Measurements from ENCODE around the gene PAPPA.

Gene PAPPA

GRCh38 chr9:116380496-116380995 is 227.0 kb downstream of the PAPPA start:
- Histone ChIP-seq H3K18ac (ENCODE audit: low read length) (no peak overlapping the region), H2BK120ac (ENCODE audit: low read depth, low read length) (no peak overlapping the region), H3K4me1 (ENCODE audit: control insufficient read depth, low read depth, low read length) (peaks cover 2% of the 10 kb centered on the region), H3K9ac (ENCODE audit: low read length) (no peak overlapping the region), H4K8ac (ENCODE audit: low read depth, low read length) (no peak overlapping the region), H3K27me3 (ENCODE audit: insufficient read depth, low read length, poor library complexity) (no peaks in the 10 kb centered on the region), H3K4me3 (ENCODE audit: low read length) (no peak overlapping the region), H2BK15ac (replicated peaks; ENCODE audit: low read depth) (no peak overlapping the region), H4K5ac (ENCODE audit: low read length) (no peak overlapping the region), H2BK5ac (ENCODE audit: low read length) (no peak overlapping the region), H3K79me1 (ENCODE audit: low read length) (no peaks in the 10 kb centered on the region), H2AK5ac (ENCODE audit: low read length) (no peak overlapping the region), H3K27ac (ENCODE audit: low read depth, low read length) (no peak overlapping the region), H3K79me2 (ENCODE audit: control insufficient read depth, insufficient read depth, low read length) (no peaks in the 10 kb centered on the region), H3K36me3 (ENCODE audit: control insufficient read depth, insufficient read depth, low read length) (no peaks in the 10 kb centered on the region), H3K4me2 (ENCODE audit: low read length) (no peak overlapping the region), H3K56ac (ENCODE audit: low read length) (no peak overlapping the region), H3K23ac (ENCODE audit: low read length) (no peak overlapping the region), H3K4ac (ENCODE audit: low read depth, low read length) (no peak overlapping the region)
- no peak for DNase-seq

GRCh38 chr9:116381350-116381749 is 227.8 kb downstream of the PAPPA start:
- H3K79me2 ChIP-seq (ENCODE audit: control insufficient read depth, insufficient read depth, low read length) = no peaks in the 10 kb centered on the region
- no peak overlapping the region for H3K56ac ChIP-seq (ENCODE audit: low read length)
- no peak overlapping the region for H3K27ac ChIP-seq (ENCODE audit: low read depth, low read length)
- H2AK5ac ChIP-seq (ENCODE audit: low read length) = no peak overlapping the region
- H2BK120ac ChIP-seq (ENCODE audit: low read depth, low read length) = no peak overlapping the region
- H3K18ac ChIP-seq (ENCODE audit: low read length) = no peak overlapping the region
- H4K8ac ChIP-seq (ENCODE audit: low read depth, low read length) = no peak overlapping the region
- H3K4ac ChIP-seq (ENCODE audit: low read depth, low read length) = no peak overlapping the region
- no peak overlapping the region for H3K4me2 ChIP-seq (ENCODE audit: low read length)
- H3K23ac ChIP-seq (ENCODE audit: low read length) = no peak overlapping the region
- H3K27me3 ChIP-seq (ENCODE audit: insufficient read depth, low read length, poor library complexity) = no peaks in the 10 kb centered on the region
- no peak overlapping the region for H3K4me3 ChIP-seq (ENCODE audit: low read length)
- no peak overlapping the region for H2BK5ac ChIP-seq (ENCODE audit: low read length)
- H3K4me1 ChIP-seq (ENCODE audit: control insufficient read depth, low read depth, low read length) = peaks cover 2% of the 10 kb centered on the region
- H2BK15ac ChIP-seq (replicated peaks; ENCODE audit: low read depth) = no peak overlapping the region
- no peak overlapping the region for H4K5ac ChIP-seq (ENCODE audit: low read length)
- DNase-seq = no peak
- no CpG with 5 or more reads among the region's 2 CpGs for WGBS (ENCODE audit: extremely low coverage, insufficient coverage, low lambda C conversion rate)
- H3K9ac ChIP-seq (ENCODE audit: low read length) = no peak overlapping the region
- H3K36me3 ChIP-seq (ENCODE audit: control insufficient read depth, insufficient read depth, low read length) = no peaks in the 10 kb centered on the region
- H3K79me1 ChIP-seq (ENCODE audit: low read length) = no peaks in the 10 kb centered on the region

- H3K79me2 ChIP-seq (ENCODE audit: control insufficient read depth, insufficient read depth, low read length) = no peaks in the 10 kb centered on the region
- no peaks in the 10 kb centered on the region for H3K27me3 ChIP-seq (ENCODE audit: insufficient read depth, low read length, poor library complexity)
- no peak overlapping the region for H2BK120ac ChIP-seq (ENCODE audit: low read depth, low read length)
- H3K18ac ChIP-seq (ENCODE audit: low read length) = no peak overlapping the region
- no peak overlapping the region for H2AK5ac ChIP-seq (ENCODE audit: low read length)
- no peak overlapping the region for H4K5ac ChIP-seq (ENCODE audit: low read length)
- no peak overlapping the region for H3K23ac ChIP-seq (ENCODE audit: low read length)
- H3K56ac ChIP-seq (ENCODE audit: low read length) = no peak overlapping the region
- H3K36me3 ChIP-seq (ENCODE audit: control insufficient read depth, insufficient read depth, low read length) = no peaks in the 10 kb centered on the region
- peak overlapping the region; percentile 25 for H3K27ac ChIP-seq (ENCODE audit: low read depth, low read length)
- H3K4me3 ChIP-seq (ENCODE audit: low read length) = no peak overlapping the region
- peaks cover 2% of the 10 kb centered on the region for H3K4me1 ChIP-seq (ENCODE audit: control insufficient read depth, low read depth, low read length)
- H2BK5ac ChIP-seq (ENCODE audit: low read length) = no peak overlapping the region
- no peak overlapping the region for H2BK15ac ChIP-seq (replicated peaks; ENCODE audit: low read depth)
- H4K8ac ChIP-seq (ENCODE audit: low read depth, low read length) = no peak overlapping the region
- H3K9ac ChIP-seq (ENCODE audit: low read length) = no peak overlapping the region
- no peak overlapping the region for H3K4ac ChIP-seq (ENCODE audit: low read depth, low read length)
- no peaks in the 10 kb centered on the region for H3K79me1 ChIP-seq (ENCODE audit: low read length)
- no peak overlapping the region for H3K4me2 ChIP-seq (ENCODE audit: low read length)
- no CpG with 5 or more reads among the region's 4 CpGs for WGBS (ENCODE audit: extremely low coverage, insufficient coverage, low lambda C conversion rate)
- DNase-seq = peak; percentile 28
Measured at GRCh38 chr9:116382053-116382452, 228.5 kb downstream of the PAPPA start.

- no peaks in the 10 kb centered on the region for H3K36me3 ChIP-seq (ENCODE audit: control insufficient read depth, insufficient read depth, low read length)
- H3K56ac ChIP-seq (ENCODE audit: low read length) = no peak overlapping the region
- no peaks in the 10 kb centered on the region for H3K79me1 ChIP-seq (ENCODE audit: low read length)
- no peak overlapping the region for H2BK120ac ChIP-seq (ENCODE audit: low read depth, low read length)
- H3K4me3 ChIP-seq (ENCODE audit: low read length) = no peak overlapping the region
- H2BK15ac ChIP-seq (replicated peaks; ENCODE audit: low read depth) = no peak overlapping the region
- no peak overlapping the region for H3K27ac ChIP-seq (ENCODE audit: low read depth, low read length)
- DNase-seq = no peak
- no peak overlapping the region for H4K8ac ChIP-seq (ENCODE audit: low read depth, low read length)
- H3K9ac ChIP-seq (ENCODE audit: low read length) = no peak overlapping the region
- H3K4ac ChIP-seq (ENCODE audit: low read depth, low read length) = no peak overlapping the region
- H2BK5ac ChIP-seq (ENCODE audit: low read length) = no peak overlapping the region
- H3K79me2 ChIP-seq (ENCODE audit: control insufficient read depth, insufficient read depth, low read length) = no peaks in the 10 kb centered on the region
- no peak overlapping the region for H3K4me2 ChIP-seq (ENCODE audit: low read length)
- H3K18ac ChIP-seq (ENCODE audit: low read length) = no peak overlapping the region
- H3K23ac ChIP-seq (ENCODE audit: low read length) = no peak overlapping the region
- no CpG with 5 or more reads among the region's 5 CpGs for WGBS (ENCODE audit: extremely low coverage, insufficient coverage, low lambda C conversion rate)
- H4K5ac ChIP-seq (ENCODE audit: low read length) = no peak overlapping the region
- H3K4me1 ChIP-seq (ENCODE audit: control insufficient read depth, low read depth, low read length) = peaks cover 2% of the 10 kb centered on the region
- H3K27me3 ChIP-seq (ENCODE audit: insufficient read depth, low read length, poor library complexity) = no peaks in the 10 kb centered on the region
- no peak overlapping the region for H2AK5ac ChIP-seq (ENCODE audit: low read length)
Measured at GRCh38 chr9:116383133-116383532, 229.5 kb downstream of the PAPPA start.

GRCh38 chr9:116383936-116384335 is 230.3 kb downstream of the PAPPA start:
- Histone ChIP-seq H2BK120ac (ENCODE audit: low read depth, low read length) (no peak overlapping the region), H2AK5ac (ENCODE audit: low read length) (no peak overlapping the region), H3K4me2 (ENCODE audit: low read length) (no peak overlapping the region), H3K4ac (ENCODE audit: low read depth, low read length) (no peak overlapping the region), H2BK5ac (ENCODE audit: low read length) (no peak overlapping the region), H3K4me3 (ENCODE audit: low read length) (no peak overlapping the region), H3K27ac (ENCODE audit: low read depth, low read length) (no peak overlapping the region), H4K5ac (ENCODE audit: low read length) (no peak overlapping the region), H2BK15ac (replicated peaks; ENCODE audit: low read depth) (no peak overlapping the region), H3K79me1 (ENCODE audit: low read length) (no peaks in the 10 kb centered on the region), H3K9ac (ENCODE audit: low read length) (no peak overlapping the region), H4K8ac (ENCODE audit: low read depth, low read length) (no peak overlapping the region), H3K23ac (ENCODE audit: low read length) (no peak overlapping the region), H3K4me1 (ENCODE audit: control insufficient read depth, low read depth, low read length) (peaks cover 2% of the 10 kb centered on the region), H3K56ac (ENCODE audit: low read length) (no peak overlapping the region), H3K18ac (ENCODE audit: low read length) (no peak overlapping the region), H3K79me2 (ENCODE audit: control insufficient read depth, insufficient read depth, low read length) (no peaks in the 10 kb centered on the region), H3K36me3 (ENCODE audit: control insufficient read depth, insufficient read depth, low read length) (no peaks in the 10 kb centered on the region), H3K27me3 (ENCODE audit: insufficient read depth, low read length, poor library complexity) (no peaks in the 10 kb centered on the region)
- no CpG with 5 or more reads among the region's 4 CpGs for WGBS (ENCODE audit: extremely low coverage, insufficient coverage, low lambda C conversion rate)
- no peak for DNase-seq

- H3K36me3 ChIP-seq (ENCODE audit: control insufficient read depth, insufficient read depth, low read length) = no peaks in the 10 kb centered on the region
- H3K4me1 ChIP-seq (ENCODE audit: control insufficient read depth, low read depth, low read length) = no peaks in the 10 kb centered on the region
- H3K4me3 ChIP-seq (ENCODE audit: low read length) = no peak overlapping the region
Measured at GRCh38 chr9:116387934-116388698, 234.5 kb downstream of the PAPPA start.

More at GRCh38 chr9:116387934-116388698, 234.5 kb downstream of the PAPPA start:
- H4K8ac ChIP-seq (ENCODE audit: low read depth, low read length) = no peak overlapping the region
- H2AK5ac ChIP-seq (ENCODE audit: low read length) = no peak overlapping the region
- no peak overlapping the region for H2BK15ac ChIP-seq (replicated peaks; ENCODE audit: low read depth)
- no peak overlapping the region for H3K4ac ChIP-seq (ENCODE audit: low read depth, low read length)
- no peak overlapping the region for H3K23ac ChIP-seq (ENCODE audit: low read length)
- no CpG with 5 or more reads among the region's 6 CpGs for WGBS (ENCODE audit: extremely low coverage, insufficient coverage, low lambda C conversion rate)
- H3K56ac ChIP-seq (ENCODE audit: low read length) = no peak overlapping the region
- no peaks in the 10 kb centered on the region for H3K79me1 ChIP-seq (ENCODE audit: low read length)
- H3K9ac ChIP-seq (ENCODE audit: low read length) = no peak overlapping the region
- no peak for DNase-seq
- H3K27me3 ChIP-seq (ENCODE audit: insufficient read depth, low read length, poor library complexity) = no peaks in the 10 kb centered on the region
- no peak overlapping the region for H3K27ac ChIP-seq (ENCODE audit: low read depth, low read length)
- H3K18ac ChIP-seq (ENCODE audit: low read length) = no peak overlapping the region
- no peak overlapping the region for H2BK120ac ChIP-seq (ENCODE audit: low read depth, low read length)
- no peak overlapping the region for H4K5ac ChIP-seq (ENCODE audit: low read length)
- H3K4me2 ChIP-seq (ENCODE audit: low read length) = no peak overlapping the region
- H2BK5ac ChIP-seq (ENCODE audit: low read length) = no peak overlapping the region
- H3K79me2 ChIP-seq (ENCODE audit: control insufficient read depth, insufficient read depth, low read length) = no peaks in the 10 kb centered on the region

All from mesendoderm (in vitro differentiated cells).